H1 (cell line): ENCODE measurements around the gene TXNIP. TPM values are rescaled to one million over a fixed set of nuclear protein-coding genes. Genes with fewer than 3 reads are reported as not detected.

Source experiments
- CTCF ChIA-PET: fragments of 300-600 bp; sonication (Branson Sonifier 250); formaldehyde crosslinking; loops from one replicate; lab custom pipeline; 2021; ENCODE audit not compliant: partially characterized antibody; lab: Charles Lee
- POLR2A ChIA-PET: fragments of 300-600 bp; sonication (Branson Sonifier 250); formaldehyde crosslinking; loops from one replicate; lab custom pipeline; 2021; ENCODE audit warnings: inconsistent platforms; ENCODE audit not compliant: partially characterized antibody; lab: Charles Lee
- DNase-seq, 2 experiments: peaks; one replicate each; pipeline versions ENCODE4 v3.0.0 to v3.0.0-alpha.2; 2010 to 2022; ENCODE audit warnings: low spot score in 2 of 2, low read depth in 1 of 2, mixed read lengths in 1 of 2
- FAIRE-seq: peaks from 2 replicates; lab custom pipeline; 2011; peaks lifted over from hg19 to GRCh38; lab: Jason Lieb, UNC
- H2AFZ ChIP-seq: 2 replicates; pipeline ENCODE4 v1.8.1; 2012; ENCODE audit warnings: low read length, inconsistent platforms
- H2AK5ac ChIP-seq: 2 replicates; pipeline ENCODE4 v1.6.1; 2013; ENCODE audit warnings: low read depth, low read length
- H2BK120ac ChIP-seq: replicated peaks from 2 replicates; pipeline ENCODE3; 2013; ENCODE audit warnings: low read depth, low read length, inconsistent platforms
- H2BK12ac ChIP-seq: 2 replicates; pipeline ENCODE4 v1.6.1; 2013; ENCODE audit warnings: low read depth, low read length
- H2BK15ac ChIP-seq: 2 replicates; pipeline ENCODE4 v1.6.1; 2013; ENCODE audit warnings: low read length
- H2BK20ac ChIP-seq: 2 replicates; pipeline ENCODE4 v1.6.1; 2013; ENCODE audit warnings: low read length
- H2BK5ac ChIP-seq: 2 replicates; pipeline ENCODE4 v1.6.1; 2013; ENCODE audit warnings: low read depth, low read length
- H3K14ac ChIP-seq: 2 replicates; pipeline ENCODE4 v1.6.1; 2013; ENCODE audit warnings: inconsistent platforms; ENCODE audit not compliant: insufficient read length
- H3K18ac ChIP-seq: 2 replicates; pipeline ENCODE4 v1.6.1; 2013; ENCODE audit warnings: low read length; ENCODE audit errors: extremely low read depth
- H3K23ac ChIP-seq: 2 replicates; pipeline ENCODE4 v1.6.1; 2013; ENCODE audit warnings: inconsistent platforms; ENCODE audit not compliant: insufficient read length
- H3K23me2 ChIP-seq: 2 replicates; pipeline ENCODE4 v1.6.1; 2013; ENCODE audit warnings: low read depth, low read length
- H3K27ac ChIP-seq: 2 replicates; pipeline ENCODE4 v1.6.1; 2011; ENCODE audit warnings: low read depth, low read length, inconsistent platforms
- H3K27me3 ChIP-seq, 4 experiments: replicated peaks in 1 of 4; 1 replicate in 1 of 4; 2 replicates in 3 of 4; pipeline versions ENCODE4 v1.6.1 to v1.8.1; 2011 to 2013; ENCODE audit warnings: low read length in 3 of 4, mild to moderate bottlenecking in 3 of 4, inconsistent platforms in 2 of 4, mixed read lengths in 2 of 4, moderate library complexity in 1 of 4; ENCODE audit not compliant: control insufficient read depth in 3 of 4, insufficient read depth in 3 of 4; ENCODE audit errors: extremely low read depth in 1 of 4
- H3K36me3 ChIP-seq, 4 experiments: 2 replicates each; pipeline versions ENCODE4 v1.6.1 to v1.8.1; 2011 to 2013; ENCODE audit warnings: mild to moderate bottlenecking in 4 of 4, low read length in 3 of 4, moderate library complexity in 2 of 4, control low read depth in 1 of 4, inconsistent platforms in 1 of 4; ENCODE audit not compliant: insufficient read depth in 4 of 4, control insufficient read depth in 2 of 4
- H3K4ac ChIP-seq: replicated peaks from 2 replicates; pipeline ENCODE3; 2013; ENCODE audit warnings: low read length, low read depth, mixed read lengths, inconsistent platforms; ENCODE audit not compliant: insufficient read length
- H3K4me1 ChIP-seq, 4 experiments: replicated peaks in 1 of 4; 1 replicate in 1 of 4; 2 replicates in 3 of 4; pipeline versions ENCODE4 v1.6.1 to v1.8.1; 2011 to 2013; ENCODE audit warnings: low read length in 3 of 4, inconsistent platforms in 2 of 4, mixed read lengths in 1 of 4; ENCODE audit not compliant: insufficient read depth in 4 of 4, control insufficient read depth in 3 of 4
- H3K4me2 ChIP-seq, 2 experiments: 2 replicates each; pipeline versions ENCODE4 v1.6.1 to v1.8.1; 2011 to 2013; ENCODE audit warnings: low read depth in 2 of 2, low read length in 2 of 2, control low read depth in 1 of 2, inconsistent platforms in 1 of 2, mild to moderate bottlenecking in 1 of 2; ENCODE audit not compliant: insufficient read depth in 1 of 2
- H3K4me3 ChIP-seq, 4 experiments: fragments of 200-600, 300-600 bp in 1 of 4; sonication (generic), shearing (Covaris generic), sonication (Bioruptor Twin) in 1 of 4; 2 replicates each; pipeline versions ENCODE4 v1.5.1 to v1.8.1; 2011 to 2016; ENCODE audit warnings: low read length in 4 of 4, low read depth in 3 of 4, control low read depth in 2 of 4, inconsistent platforms in 2 of 4, mild to moderate bottlenecking in 2 of 4, mixed read lengths in 1 of 4, moderate library complexity in 1 of 4; ENCODE audit not compliant: insufficient read depth in 2 of 4; ENCODE audit errors: extremely low read depth in 1 of 4
- H3K56ac ChIP-seq: replicated peaks from 2 replicates; pipeline ENCODE3; 2013; ENCODE audit warnings: low read depth, mild to moderate bottlenecking, mixed read lengths, low read length, inconsistent platforms; ENCODE audit not compliant: insufficient read length
- H3K79me1 ChIP-seq: 2 replicates; pipeline ENCODE4 v1.6.1; 2013; ENCODE audit warnings: low read depth, low read length, control low read depth
- H3K79me2 ChIP-seq, 2 experiments: 2 replicates each; pipeline versions ENCODE4 v1.6.1 to v1.8.1; 2012 to 2013; ENCODE audit warnings: low read length in 2 of 2, mild to moderate bottlenecking in 2 of 2, inconsistent platforms in 1 of 2; ENCODE audit not compliant: insufficient read depth in 2 of 2, control insufficient read depth in 1 of 2
- H3K9ac ChIP-seq, 4 experiments: replicated peaks in 1 of 4; 1 replicate in 1 of 4; 2 replicates in 3 of 4; pipeline versions ENCODE4 v1.6.1 to v1.8.1; 2011 to 2013; ENCODE audit warnings: low read depth in 3 of 4, low read length in 3 of 4, control low read depth in 2 of 4, mild to moderate bottlenecking in 2 of 4, moderate library complexity in 2 of 4, inconsistent platforms in 1 of 4; ENCODE audit errors: extremely low read depth in 1 of 4
- H3K9me3 ChIP-seq, 2 experiments: 2 replicates each; pipeline versions ENCODE4 v1.6.1 to v1.8.1; 2012 to 2013; ENCODE audit warnings: mild to moderate bottlenecking in 2 of 2, moderate library complexity in 2 of 2, control low read depth in 1 of 2, inconsistent platforms in 1 of 2, low read depth in 1 of 2, low read length in 1 of 2, mixed read lengths in 1 of 2; ENCODE audit not compliant: insufficient read depth in 2 of 2
- H4K20me1 ChIP-seq, 2 experiments: replicated peaks in 1 of 2; 2 replicates each; pipeline versions ENCODE3 to v1.8.1; 2011 to 2013; ENCODE audit warnings: inconsistent platforms in 2 of 2, low read length in 2 of 2, mild to moderate bottlenecking in 1 of 2; ENCODE audit not compliant: insufficient read depth in 2 of 2, control insufficient read depth in 1 of 2
- H4K5ac ChIP-seq: 2 replicates; pipeline ENCODE4 v1.6.1; 2013; ENCODE audit warnings: low read length, low read depth, mixed read lengths, inconsistent platforms; ENCODE audit not compliant: insufficient read length
- H4K8ac ChIP-seq: 2 replicates; pipeline ENCODE4 v1.8.0; 2013; ENCODE audit warnings: mild to moderate bottlenecking, moderate library complexity, low read length, inconsistent platforms; ENCODE audit not compliant: insufficient read depth; ENCODE audit errors: extremely low read depth
- H4K91ac ChIP-seq: replicated peaks from 2 replicates; pipeline ENCODE3; 2013; ENCODE audit warnings: low read length, mixed read lengths, inconsistent platforms; ENCODE audit not compliant: insufficient read length
- NANOG ChIP-seq: IDR thresholded peaks from 2 replicates; pipeline ENCODE4 v1.6.1; 2011; ENCODE audit warnings: low read length, low read depth, mild to moderate bottlenecking, inconsistent platforms; ENCODE audit not compliant: insufficient read depth, poor library complexity, severe bottlenecking
- POLR2A ChIP-seq, 2 experiments: IDR thresholded peaks; 1 replicate in 1 of 2; 2 replicates in 1 of 2; pipeline ENCODE4 v1.6.1; 2011; ENCODE audit warnings: low read depth in 2 of 2, low read length in 2 of 2, mild to moderate bottlenecking in 2 of 2; ENCODE audit errors: control extremely low read depth in 1 of 2
- SP2 ChIP-seq: IDR thresholded peaks from 2 replicates; pipeline ENCODE4 v1.6.1; 2012; ENCODE audit warnings: mild to moderate bottlenecking, low read length, inconsistent platforms
- TEAD4 ChIP-seq: IDR thresholded peaks from 2 replicates; pipeline ENCODE4 v1.6.1; 2012; ENCODE audit warnings: low read depth, low read length, inconsistent platforms, mixed read lengths
- polyA plus RNA-seq, 7 experiments: library from polyadenylated mRNA; depleted of rRNA in 3 of 7; stranded (reverse) in 5 of 7; unstranded in 2 of 7; fragments of >200 nt in 5 of 7; fragments of 200-250 nt in 2 of 7; gene quantifications; 1 replicate in 5 of 7; 2 replicates in 1 of 7; 4 replicates in 1 of 7; pipeline versions ENCODE4 v1.2.1 to v1.2.3, GENCODE V29; 2011 to 2013; ENCODE audit warnings: missing spikeins in 2 of 7, mixed read lengths in 2 of 7
- total RNA-seq: library from RNA; stranded (reverse); fragmentation: NEBNext Ultra II Directional; extraction: Animal tissue kit (Norgen Biotek cat#: 25700); gene quantifications from 2 replicates; pipeline ENCODE4 v1.2.1, GENCODE V29; 2021

The TXNIP gene
- total and polyA plus RNA-seq, 2 of the 8 experiments (the other 6 are each of a cell fraction or from before 2014, with no cell fraction given): 12.3 to 56.8 TPM

DNA sequence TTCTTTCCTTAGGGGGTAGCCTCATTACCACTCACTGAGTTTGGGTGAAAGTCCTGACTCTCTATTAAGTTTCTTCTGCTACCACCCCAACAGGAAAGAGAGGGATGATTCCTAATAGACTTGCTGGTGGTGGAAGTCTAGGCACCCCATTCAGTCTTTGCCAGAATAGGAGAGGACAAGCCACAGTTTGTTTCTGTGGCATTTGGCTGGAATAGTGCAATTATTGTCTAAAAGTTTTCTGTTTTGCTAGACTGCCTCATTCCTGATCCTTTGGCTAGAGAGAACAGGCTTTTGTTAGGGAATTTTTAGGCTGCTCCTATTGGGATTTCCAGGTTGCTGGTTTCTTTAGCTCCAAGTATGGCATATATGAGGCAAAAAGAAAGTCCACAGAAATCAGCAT is 35.1 kb upstream of the TXNIP start:
- Histone ChIP-seq H2AFZ (no peak overlapping the region), H3K14ac (no peak overlapping the region), H3K18ac (no peak overlapping the region)

More for the DNA sequence above, 35.1 kb upstream of the TXNIP start:
- ChIA-PET CTCF (interaction anchor here (1.2 to 9.2 kb wide), 6 partner anchors 10 to 139 kb away, joined by 3 to 55 read pairs (median 6); partner anchors contain the start of gene HJV), POLR2A (interaction anchor here (11.6 kb wide), 1 partner anchor 17 kb away, joined by 284 read pairs; no protein-coding TSS in a partner anchor)
- H2BK20ac ChIP-seq: no peak overlapping the region
- no peak overlapping the region for H3K56ac ChIP-seq
- H4K91ac ChIP-seq: no peak overlapping the region
- no peaks in the 10 kb centered on the region for H3K27me3 ChIP-seq
- H3K4me2 ChIP-seq: no peak overlapping the region
- no peak overlapping the region for H4K5ac ChIP-seq
- no peak overlapping the region for H3K4ac ChIP-seq
- no peak overlapping the region for H3K27ac ChIP-seq
- H3K4me3 ChIP-seq: no peak overlapping the region
- no peak overlapping the region for H3K9ac ChIP-seq
- no peak overlapping the region for H2AK5ac ChIP-seq
- H4K20me1 ChIP-seq: no peaks in the 10 kb centered on the region
- no peaks in the 10 kb centered on the region for H3K79me1 ChIP-seq
- H4K8ac ChIP-seq: no peak overlapping the region
- H2BK12ac ChIP-seq: no peak overlapping the region
- H3K36me3 ChIP-seq: no peaks in the 10 kb centered on the region
- no peak for FAIRE-seq
- TF ChIP-seq SP2 (no peak), TEAD4 (no peak), POLR2A (IDR thresholded peaks at IDR 0.05; ENCODE audit: control extremely low read depth in 1 of 2, low read depth in 2 of 2, low read length in 2 of 2) (no peak), NANOG (no peak)
- no peaks in the 10 kb centered on the region for H3K9me3 ChIP-seq
- no peak for DNase-seq
- no peak overlapping the region for H2BK15ac ChIP-seq
- peaks cover 4% of the 10 kb centered on the region; the same call in 1 of the 2 replicates for H3K23me2 ChIP-seq
- H3K79me2 ChIP-seq: no peaks in the 10 kb centered on the region
- peaks cover 0 to 3% (median 0%) of the 10 kb centered on the region in 4 experiments; a peak in 1 of 7 replicates for H3K4me1 ChIP-seq
- no peak overlapping the region for H3K23ac ChIP-seq
- no peak overlapping the region for H2BK120ac ChIP-seq
- no peak overlapping the region for H2BK5ac ChIP-seq
